Testis (tissue), 2 donors: ENCODE measurements around the gene HBB.

ENCODE experiments used
- CTCF ChIP-seq, 3 experiments: fragments of 450-650 bp in 2 of 3; fragments of 200-600 bp in 1 of 3; sonication (generic) in 1 of 3; IDR thresholded peaks; one replicate each; pipeline ENCODE4 v1.5.1; 2016 to 2019; ENCODE audit warnings: antibody characterized with exemption in 3 of 3, mild to moderate bottlenecking in 2 of 3, moderate library complexity in 1 of 3
- POLR2A ChIP-seq: fragments of 450-650 bp; IDR thresholded peaks from one replicate; pipeline ENCODE4 v1.6.1; 2017; ENCODE audit warnings: antibody characterized with exemption, mild to moderate bottlenecking, moderate library complexity

GRCh38 chr11:5178046-5178837 lies 48.6 kb downstream of the HBB start:
- no peak for TF ChIP-seq POLR2A
- TF ChIP-seq CTCF (IDR thresholded peaks at IDR 0.05): no peak
